ENCODE results near the gene DOCK2. TPM values are rescaled to one million over a fixed set of nuclear protein-coding genes. Genes with fewer than 3 reads are reported as not detected.

DOCK2 gene
- total RNA-seq, 3 donors from 2014 or later: 13.4 to 43.8 (median 19.8) TPM

GRCh38 chr5:170105642-170106611, 468.9 kb downstream of the DOCK2 start, which contains the start of gene FOXI1:
FOXI1 (plus strand) TSS chr5:170105897; CDS start chr5:170105958, 61 bp downstream.
- Histone ChIP-seq H3K27me3 (no peaks in the 10 kb centered on the region), H3K36me3 (no peaks in the 10 kb centered on the region), H3K27ac (peak within 1 kb of the TSS; percentile 60 to 71), H3K4me1 (no peaks in the 10 kb centered on the region), H3K4me3 (peak within 1 kb of the TSS in 2 of 3 donors; percentile 41), H3K9me3 (no peaks in the 10 kb centered on the region)
- DNase-seq (ENCODE audit: low spot score in 2 of 2): no peak
- TF ChIP-seq POLR2A (IDR thresholded peaks at IDR 0.05) (no peak), POLR2AphosphoS5 (IDR thresholded peaks at IDR 0.05) (no peak)
- TF ChIP-seq, protein P1, sequence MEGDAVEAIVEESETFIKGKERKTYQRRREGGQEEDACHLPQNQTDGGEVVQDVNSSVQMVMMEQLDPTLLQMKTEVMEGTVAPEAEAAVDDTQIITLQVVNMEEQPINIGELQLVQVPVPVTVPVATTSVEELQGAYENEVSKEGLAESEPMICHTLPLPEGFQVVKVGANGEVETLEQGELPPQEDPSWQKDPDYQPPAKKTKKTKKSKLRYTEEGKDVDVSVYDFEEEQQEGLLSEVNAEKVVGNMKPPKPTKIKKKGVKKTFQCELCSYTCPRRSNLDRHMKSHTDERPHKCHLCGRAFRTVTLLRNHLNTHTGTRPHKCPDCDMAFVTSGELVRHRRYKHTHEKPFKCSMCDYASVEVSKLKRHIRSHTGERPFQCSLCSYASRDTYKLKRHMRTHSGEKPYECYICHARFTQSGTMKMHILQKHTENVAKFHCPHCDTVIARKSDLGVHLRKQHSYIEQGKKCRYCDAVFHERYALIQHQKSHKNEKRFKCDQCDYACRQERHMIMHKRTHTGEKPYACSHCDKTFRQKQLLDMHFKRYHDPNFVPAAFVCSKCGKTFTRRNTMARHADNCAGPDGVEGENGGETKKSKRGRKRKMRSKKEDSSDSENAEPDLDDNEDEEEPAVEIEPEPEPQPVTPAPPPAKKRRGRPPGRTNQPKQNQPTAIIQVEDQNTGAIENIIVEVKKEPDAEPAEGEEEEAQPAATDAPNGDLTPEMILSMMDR (IDR thresholded peaks at IDR 0.05): no peak
- intact Hi-C loops (cut with DNase I; ENCODE audit: low total_unique reads): no loop called here

- DNase-seq (ENCODE audit: low spot score in 2 of 2): no peak
- peak overlapping the region in 1 of 3 donors; percentile 41 for H3K4me3 ChIP-seq
- H3K27ac ChIP-seq: no peak overlapping the region
- H3K36me3 ChIP-seq: no peaks in the 10 kb centered on the region
- intact Hi-C loops (cut with DNase I; ENCODE audit: low total_unique reads): no loop called here
- H3K27me3 ChIP-seq: no peaks in the 10 kb centered on the region
- no peak for TF ChIP-seq POLR2A (IDR thresholded peaks at IDR 0.05)
- no peak for TF ChIP-seq POLR2AphosphoS5 (IDR thresholded peaks at IDR 0.05)
- no peaks in the 10 kb centered on the region for H3K4me1 ChIP-seq
- H3K9me3 ChIP-seq: no peaks in the 10 kb centered on the region
These were observed 470.6 kb downstream of the DOCK2 start for GRCh38 chr5:170107674-170108073.

DNA sequence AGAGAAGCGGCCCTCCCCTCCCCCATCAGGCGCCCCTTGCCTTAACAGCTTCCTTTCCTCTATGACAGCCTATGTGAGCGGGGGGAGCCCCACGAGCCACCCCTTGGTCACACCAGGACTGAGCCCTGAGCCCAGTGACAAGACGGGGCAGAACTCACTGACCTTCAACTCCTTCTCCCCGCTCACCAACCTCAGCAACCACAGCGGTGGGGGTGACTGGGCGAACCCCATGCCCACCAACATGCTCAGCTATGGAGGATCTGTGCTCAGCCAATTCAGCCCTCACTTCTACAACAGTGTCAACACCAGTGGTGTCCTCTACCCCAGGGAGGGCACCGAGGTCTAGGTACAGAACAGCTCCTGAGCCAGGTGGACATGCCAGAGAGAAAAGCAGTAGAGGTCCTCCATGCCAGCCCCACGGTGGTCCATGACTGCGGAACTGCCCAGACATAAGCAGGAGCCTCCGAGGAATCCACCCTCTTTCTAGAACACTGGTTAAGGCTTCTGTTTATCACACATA, 471.3 kb downstream of the DOCK2 start:
- Histone ChIP-seq H3K4me1 (no peaks in the 10 kb centered on the region), H3K36me3 (no peaks in the 10 kb centered on the region), H3K27ac (peak overlapping the region in 1 of 2 donors; percentile 7), H3K9me3 (no peaks in the 10 kb centered on the region), H3K27me3 (no peaks in the 10 kb centered on the region), H3K4me3 (no peak overlapping the region)
- no peak for DNase-seq (ENCODE audit: low spot score in 2 of 2)
- intact Hi-C loops (cut with DNase I; ENCODE audit: low total_unique reads): no loop called here
- no peak for TF ChIP-seq POLR2AphosphoS5 (IDR thresholded peaks at IDR 0.05)
- TF ChIP-seq, protein P1 (IDR thresholded peaks at IDR 0.05): no peak
- TF ChIP-seq POLR2A (IDR thresholded peaks at IDR 0.05): no peak

DNA sequence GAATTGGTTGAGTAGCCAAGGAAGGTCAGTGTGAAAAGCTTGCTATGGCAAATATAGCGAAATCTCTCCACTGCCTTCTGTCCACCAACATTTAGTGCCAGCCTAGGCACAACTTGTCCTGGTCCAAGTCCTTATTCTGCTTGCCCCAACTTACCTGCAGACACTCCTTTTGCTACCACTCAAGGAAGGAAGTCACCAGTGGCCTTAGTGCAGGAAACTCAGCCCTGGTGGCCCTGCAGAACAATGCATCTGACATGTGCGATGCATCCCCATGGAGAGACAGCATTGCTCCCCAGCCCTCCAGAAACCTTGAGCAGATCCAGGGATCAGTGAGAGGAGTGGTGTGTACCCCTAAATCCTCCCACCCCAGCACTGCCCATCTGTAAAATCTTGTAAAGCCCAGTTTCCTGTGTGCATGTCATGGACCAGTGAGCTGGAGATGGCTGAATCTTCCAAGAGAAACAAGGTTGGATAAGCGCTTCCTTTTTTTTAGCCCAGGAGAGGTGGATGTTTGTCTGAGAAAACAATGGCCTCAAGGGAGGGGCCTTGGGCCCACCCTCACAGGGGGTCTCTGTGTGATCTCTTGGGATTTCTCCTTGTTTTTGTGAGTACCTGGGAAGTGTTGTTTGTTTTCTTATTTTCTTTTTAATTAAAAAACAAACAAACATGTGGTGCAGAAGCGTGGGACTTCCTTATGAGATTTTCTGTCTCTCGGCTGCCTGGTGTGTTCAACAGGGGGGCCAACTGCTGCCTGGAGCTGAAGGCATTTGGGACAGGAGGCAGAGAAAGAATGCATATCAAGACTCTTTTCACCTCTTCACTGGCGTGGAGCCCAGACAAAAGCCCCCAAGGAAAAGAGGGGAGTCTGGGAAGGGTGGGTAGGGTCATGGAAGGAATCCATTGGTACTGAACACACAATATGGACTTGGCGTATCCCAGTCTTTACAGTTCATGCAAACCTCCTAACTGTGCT, 472.3 kb downstream of the DOCK2 start:
- H3K27me3 ChIP-seq: no peaks in the 10 kb centered on the region
- intact Hi-C loops (cut with DNase I; ENCODE audit: low total_unique reads): no loop called here
- TF ChIP-seq, protein P1 (IDR thresholded peaks at IDR 0.05): no peak
- no peak for TF ChIP-seq POLR2AphosphoS5 (IDR thresholded peaks at IDR 0.05)
- no peak for TF ChIP-seq POLR2A (IDR thresholded peaks at IDR 0.05)
- H3K4me1 ChIP-seq: no peaks in the 10 kb centered on the region
- DNase-seq (ENCODE audit: low spot score in 2 of 2): no peak
- H3K4me3 ChIP-seq: no peak overlapping the region
- no peak overlapping the region for H3K27ac ChIP-seq
- H3K36me3 ChIP-seq: no peaks in the 10 kb centered on the region
- H3K9me3 ChIP-seq: no peaks in the 10 kb centered on the region

- Histone ChIP-seq H3K9me3 (no peaks in the 10 kb centered on the region), H3K27ac (peak overlapping the region in 1 of 2 donors; percentile 60), H3K4me3 (no peak overlapping the region), H3K27me3 (no peaks in the 10 kb centered on the region), H3K4me1 (no peaks in the 10 kb centered on the region), H3K36me3 (no peaks in the 10 kb centered on the region)
- intact Hi-C loops (cut with DNase I; ENCODE audit: low total_unique reads): no loop called here
- no peak for DNase-seq (ENCODE audit: low spot score in 2 of 2)
- TF ChIP-seq POLR2A (IDR thresholded peaks at IDR 0.05): no peak
- TF ChIP-seq POLR2AphosphoS5 (IDR thresholded peaks at IDR 0.05): no peak
- TF ChIP-seq, protein P1 (IDR thresholded peaks at IDR 0.05): no peak
These were observed 473.5 kb downstream of the DOCK2 start for GRCh38 chr5:170110403-170111087.
